ENCODE measurements around the gene RIC8A.
"Not testable (repeated sequence)": the region's sequence is repeated elsewhere in the genome, so short reads cannot be mapped to it uniquely, and the experiment has no call there.

RIC8A gene

DNA sequence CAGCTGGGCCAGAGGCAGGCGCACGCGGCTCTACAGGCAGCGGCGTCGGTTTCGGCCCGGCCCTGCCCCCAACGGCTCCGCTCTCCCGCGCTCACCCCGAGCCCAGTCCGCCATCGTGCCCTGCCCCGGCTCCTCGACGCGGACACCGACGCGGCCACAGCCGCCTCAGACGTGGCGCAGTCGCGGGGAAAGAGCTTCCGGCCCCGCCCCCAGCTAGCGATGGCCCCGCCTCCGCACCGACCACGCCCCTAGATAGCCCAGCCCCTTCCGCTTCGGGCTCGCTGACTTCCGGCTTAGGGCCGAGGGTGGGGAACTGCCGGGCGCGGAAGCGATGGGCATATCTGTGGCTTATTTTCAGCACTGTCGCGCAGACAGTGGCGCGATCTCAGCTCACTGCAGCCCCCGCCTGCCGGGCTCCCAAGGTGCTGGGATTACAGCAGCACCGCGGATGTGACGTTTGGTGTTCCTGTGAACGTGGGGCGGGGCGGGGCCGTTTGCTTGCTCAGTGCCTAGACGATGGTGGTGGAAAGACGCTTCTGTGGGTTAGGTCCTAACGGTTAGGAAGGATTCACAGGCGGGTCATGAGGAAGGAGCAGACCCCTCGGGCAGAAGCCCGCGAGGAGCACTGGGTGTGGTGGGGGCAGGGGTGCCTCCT, at the start of gene RIC8A, which contains the start of gene BET1L:
Gene RIC8A (plus strand): TSS at position 501 of the 655 bp plus-strand sequence. CDS start 1,147 bp downstream, outside the sequence.
Gene BET1L (minus strand): TSS at position 192 of the 655 bp plus-strand sequence. CDS start 78 bp downstream, at position 114.
- peak; percentile 95 to 96 for DNase-seq

- DNase-seq = not testable (repeated sequence)
Observed at GRCh38 chr11:180242-180641, 27.3 kb upstream of the RIC8A start.

GRCh38 chr11:189200-189783, 18.2 kb upstream of the RIC8A start:
- DNase-seq = not testable (repeated sequence)

DNA sequence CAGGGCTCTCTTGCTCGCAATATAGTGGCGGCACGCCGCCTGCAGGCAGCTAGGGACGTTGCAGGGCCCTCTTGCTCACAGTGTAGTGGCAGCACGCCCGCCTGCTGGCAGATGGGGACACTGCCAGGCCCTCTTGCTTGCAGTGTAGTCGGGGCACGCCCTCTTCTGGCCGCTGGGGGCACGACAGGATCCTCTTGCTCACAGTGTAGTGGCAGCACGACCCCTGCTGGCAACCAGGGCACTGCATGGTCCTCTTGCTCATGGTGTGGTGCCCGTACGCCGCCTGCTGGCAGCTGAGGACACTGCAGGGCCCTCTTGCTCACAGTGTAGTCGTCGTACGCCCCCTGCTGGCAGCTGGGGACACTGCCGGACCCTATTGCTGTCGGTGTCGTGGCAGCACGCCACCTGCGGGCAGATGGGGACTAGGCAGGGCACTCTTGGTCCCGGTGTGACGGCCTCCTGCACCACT, 17.6 kb upstream of the RIC8A start:
- peak; percentile 25 to 35 for DNase-seq

DNA sequence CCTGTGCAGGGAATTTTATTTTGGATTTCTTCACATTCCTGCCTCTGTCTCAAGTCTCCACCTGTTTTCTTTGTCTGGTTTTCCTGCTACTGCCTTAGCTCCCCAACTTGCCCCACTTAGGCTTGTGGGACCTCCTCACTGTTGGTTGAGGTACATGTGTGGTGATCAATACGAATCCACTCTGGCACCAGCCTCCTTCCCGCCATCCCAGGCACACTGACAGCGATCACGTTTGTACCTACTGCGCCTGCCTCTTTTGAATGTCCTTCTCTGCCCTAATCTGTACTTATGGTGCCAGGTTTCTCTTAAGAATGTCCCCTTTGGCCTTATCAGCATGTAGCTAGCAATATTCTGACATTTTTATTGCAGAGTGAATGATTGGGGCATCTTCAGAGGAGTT, 17.0 kb upstream of the RIC8A start:
- DNase-seq = not testable (repeated sequence)

DNA sequence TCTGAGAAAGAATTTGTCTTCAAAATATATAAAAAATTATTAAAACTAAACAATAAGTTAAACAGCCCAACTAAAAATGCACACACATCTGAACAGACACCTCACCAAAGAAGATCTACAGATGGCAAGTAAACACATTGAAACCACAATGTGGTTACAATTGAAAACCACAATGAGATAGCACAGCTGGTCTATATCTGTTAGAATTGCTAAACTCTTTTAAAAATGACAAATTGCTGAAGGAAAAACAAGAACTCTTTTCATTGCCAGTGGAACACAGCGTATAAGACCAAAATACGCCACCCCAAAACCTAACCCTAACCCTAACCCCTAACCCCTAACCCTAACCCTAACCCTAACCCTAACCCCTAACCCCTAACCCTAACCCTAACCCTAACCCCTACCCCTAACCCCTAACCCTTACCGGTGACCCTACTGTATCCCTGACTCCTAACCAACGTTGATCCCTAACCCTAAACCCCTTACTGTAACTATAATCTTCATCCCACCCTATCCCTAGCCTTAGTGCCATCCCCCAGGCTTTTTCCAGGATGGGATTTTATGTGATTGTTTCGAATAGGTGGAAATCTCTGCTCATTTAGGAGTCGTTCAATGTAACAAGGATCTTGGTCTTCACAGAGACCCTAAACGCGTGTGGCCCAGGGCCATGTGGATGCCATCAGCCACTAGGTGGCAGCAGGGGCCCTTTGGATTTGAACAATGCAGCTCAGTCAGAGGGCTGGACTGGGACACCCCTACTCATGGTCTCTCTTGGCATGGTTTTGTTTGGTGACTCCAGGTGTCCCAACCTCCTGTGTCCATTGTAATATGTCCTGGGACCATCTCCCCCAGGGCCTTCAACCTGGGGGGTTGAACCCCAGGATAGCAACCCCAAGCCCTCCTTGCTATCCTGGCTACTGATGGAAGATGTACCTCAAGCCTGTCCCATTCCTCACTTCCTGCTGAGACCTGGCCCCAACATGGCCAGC, 15.7 kb upstream of the RIC8A start:
- peak; percentile 35 to 44 for DNase-seq

GRCh38 chr11:192674-193128, 14.8 kb upstream of the RIC8A start, which contains the start of gene SCGB1C1:
Gene SCGB1C1, plus strand, starts transcription at chr11:193078. Its CDS starts 22 bp downstream, at chr11:193100.
- not testable (repeated sequence) for DNase-seq

GRCh38 chr11:193481-193880, 14.0 kb upstream of the RIC8A start:
- not testable (repeated sequence) for DNase-seq

- DNase-seq = no peak
Observed at GRCh38 chr11:196786-197731, 10.4 kb upstream of the RIC8A start.

- DNase-seq = no peak
Observed at GRCh38 chr11:197741-198235, 9.7 kb upstream of the RIC8A start.

GRCh38 chr11:198236-198806, 9.2 kb upstream of the RIC8A start:
- DNase-seq = no peak

- no peak for DNase-seq
Observed at GRCh38 chr11:199004-199581, 8.4 kb upstream of the RIC8A start.

GRCh38 chr11:199782-200181, 7.7 kb upstream of the RIC8A start:
- DNase-seq = no peak

- DNase-seq = no peak
Observed at GRCh38 chr11:200224-201003, 7.1 kb upstream of the RIC8A start.

GRCh38 chr11:201966-202365, 5.5 kb upstream of the RIC8A start:
- DNase-seq = no peak

DNA sequence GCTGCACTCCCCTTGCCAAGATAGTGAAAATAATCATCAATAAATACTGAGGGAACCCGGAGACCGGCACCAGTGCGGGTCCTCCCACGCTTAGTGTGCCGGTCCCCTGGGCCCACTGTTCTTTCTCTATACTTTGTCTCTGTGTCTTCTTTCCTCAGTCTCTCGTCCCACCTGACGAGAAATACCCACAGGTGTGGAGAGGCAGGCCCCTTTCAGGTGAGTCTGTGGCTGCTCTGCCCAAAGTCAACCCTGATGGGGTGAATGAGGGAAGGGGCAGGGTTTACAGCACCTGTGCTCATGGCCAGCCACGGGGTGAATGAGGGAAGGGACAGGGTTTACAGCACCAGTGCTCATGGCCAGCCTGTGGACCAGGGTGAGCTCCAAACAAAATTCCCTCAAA, 5.0 kb upstream of the RIC8A start:
- no peak for DNase-seq

- no peak for DNase-seq
Observed at GRCh38 chr11:203056-203944, 4.2 kb upstream of the RIC8A start.

GRCh38 chr11:203945-204586, 3.4 kb upstream of the RIC8A start:
- DNase-seq = no peak

Measured in activated CD4-positive, alpha-beta T cell treated with anti-CD3 and anti-CD28 coated beads, Interleukin-2, amount 50 U/mL, for 4 hours (primary cell).